Measurements from ENCODE around the gene TMEM235. TPM values are rescaled to one million over a fixed set of nuclear protein-coding genes. Genes with fewer than 3 reads are reported as not detected.
A peak's percentile ranks its signal among the peaks of the same experiment; 100 is the strongest.

TMEM235 gene
- total and polyA plus RNA-seq, 9 of the 15 experiments (the other 6 are each of a cell fraction or from before 2014, with no cell fraction given) = not detected

DNA sequence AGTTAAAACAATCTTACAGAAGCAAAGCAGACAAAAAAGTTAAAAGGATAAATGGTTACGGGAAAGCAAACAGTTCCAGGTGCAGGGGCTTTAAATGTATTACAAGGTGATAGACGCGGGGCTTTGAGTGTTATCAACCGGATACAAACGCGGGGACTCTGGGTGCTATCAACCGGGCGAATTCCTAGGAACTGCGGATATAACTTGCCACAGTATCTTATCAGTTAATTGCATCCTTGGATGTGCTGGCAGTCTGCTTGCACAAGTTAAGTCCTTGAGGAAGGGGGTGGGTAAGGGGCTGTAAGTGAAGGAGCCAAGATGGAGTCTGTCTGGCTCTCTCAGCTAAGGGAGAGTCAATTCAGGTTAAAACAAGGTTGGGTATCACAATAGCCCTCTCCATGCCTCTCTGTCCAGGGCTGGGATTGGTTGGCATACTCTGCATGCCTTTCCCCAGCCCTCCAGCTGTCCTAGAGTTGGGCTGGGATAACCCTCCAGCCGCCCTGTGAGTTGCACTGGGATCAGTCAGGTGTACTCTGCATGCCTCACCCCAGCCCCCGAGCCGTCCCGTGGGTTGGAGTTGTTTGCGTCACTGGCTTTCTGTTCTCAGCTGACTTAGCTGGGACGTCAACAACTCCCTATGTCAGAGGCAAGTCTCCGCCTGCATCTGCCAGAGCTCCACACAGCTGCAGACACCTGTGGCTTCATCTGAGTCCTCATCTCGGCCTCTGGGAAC is 40.9 kb downstream of the TMEM235 start (continued):
- TF ChIP-seq, protein P1, sequence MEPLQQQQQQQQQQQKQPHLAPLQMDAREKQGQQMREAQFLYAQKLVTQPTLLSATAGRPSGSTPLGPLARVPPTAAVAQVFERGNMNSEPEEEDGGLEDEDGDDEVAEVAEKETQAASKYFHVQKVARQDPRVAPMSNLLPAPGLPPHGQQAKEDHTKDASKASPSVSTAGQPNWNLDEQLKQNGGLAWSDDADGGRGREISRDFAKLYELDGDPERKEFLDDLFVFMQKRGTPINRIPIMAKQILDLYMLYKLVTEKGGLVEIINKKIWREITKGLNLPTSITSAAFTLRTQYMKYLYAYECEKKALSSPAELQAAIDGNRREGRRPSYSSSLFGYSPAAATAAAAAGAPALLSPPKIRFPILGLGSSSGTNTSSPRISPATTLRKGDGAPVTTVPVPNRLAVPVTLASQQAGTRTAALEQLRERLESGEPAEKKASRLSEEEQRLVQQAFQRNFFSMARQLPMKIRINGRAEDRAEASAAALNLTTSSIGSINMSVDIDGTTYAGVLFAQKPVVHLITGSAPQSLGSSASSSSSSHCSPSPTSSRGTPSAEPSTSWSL (CRISPR knock-in tag; IDR thresholded peaks at IDR 0.05; ENCODE audit: borderline replicate concordance) = peak; percentile 100
- TF ChIP-seq PHF20 (IDR thresholded peaks at IDR 0.05; ENCODE audit: partially characterized antibody) (peak; percentile 13), MXI1 (IDR thresholded peaks at IDR 0.05; ENCODE audit: low read depth, low read length) (no peak), TCFL5 (CRISPR knock-in tag; conservative IDR thresholded peaks at IDR 0.05) (peak; percentile 99), TEAD2 (tag; IDR thresholded peaks at IDR 0.05) (peak; percentile 96), OTX1 (CRISPR knock-in tag; IDR thresholded peaks at IDR 0.05) (peak; percentile 99), RBM34 (IDR thresholded peaks at IDR 0.05; ENCODE audit: borderline replicate concordance, insufficient read depth, low read length) (no peak), ZNF140 (CRISPR knock-in tag; IDR thresholded peaks at IDR 0.05) (peak; percentile 93), FOXK2 (conservative IDR thresholded peaks at IDR 0.05 in 1 of 2, IDR thresholded peaks at IDR 0.05 in 1 of 2; ENCODE audit: low read depth in 2 of 2) (peak; percentile 78 to 79), SMAD3 (CRISPR knock-in tag; conservative IDR thresholded peaks at IDR 0.05) (peak; percentile 100), ESRRA (IDR thresholded peaks at IDR 0.05; ENCODE audit: borderline replicate concordance, low read depth) (peak; percentile 66; the same call in 1 of the 2 replicates), SMAD2 (IDR thresholded peaks at IDR 0.05; ENCODE audit: low read depth, low read length) (no peak), EP300 (IDR thresholded peaks at IDR 0.05; ENCODE audit: low read length) (peak; percentile 94), NFRKB (IDR thresholded peaks at IDR 0.05; ENCODE audit: low read depth) (peak; percentile 88)
- TF ChIP-seq, protein P2, sequence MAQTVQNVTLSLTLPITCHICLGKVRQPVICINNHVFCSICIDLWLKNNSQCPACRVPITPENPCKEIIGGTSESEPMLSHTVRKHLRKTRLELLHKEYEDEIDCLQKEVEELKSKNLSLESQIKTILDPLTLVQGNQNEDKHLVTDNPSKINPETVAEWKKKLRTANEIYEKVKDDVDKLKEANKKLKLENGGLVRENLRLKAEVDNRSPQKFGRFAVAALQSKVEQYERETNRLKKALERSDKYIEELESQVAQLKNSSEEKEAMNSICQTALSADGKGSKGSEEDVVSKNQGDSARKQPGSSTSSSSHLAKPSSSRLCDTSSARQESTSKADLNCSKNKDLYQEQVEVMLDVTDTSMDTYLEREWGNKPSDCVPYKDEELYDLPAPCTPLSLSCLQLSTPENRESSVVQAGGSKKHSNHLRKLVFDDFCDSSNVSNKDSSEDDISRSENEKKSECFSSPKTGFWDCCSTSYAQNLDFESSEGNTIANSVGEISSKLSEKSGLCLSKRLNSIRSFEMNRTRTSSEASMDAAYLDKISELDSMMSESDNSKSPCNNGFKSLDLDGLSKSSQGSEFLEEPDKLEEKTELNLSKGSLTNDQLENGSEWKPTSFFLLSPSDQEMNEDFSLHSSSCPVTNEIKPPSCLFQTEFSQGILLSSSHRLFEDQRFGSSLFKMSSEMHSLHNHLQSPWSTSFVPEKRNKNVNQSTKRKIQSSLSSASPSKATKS (CRISPR knock-in tag; IDR thresholded peaks at IDR 0.05) = peak; percentile 99
- TF ChIP-seq, protein P3, sequence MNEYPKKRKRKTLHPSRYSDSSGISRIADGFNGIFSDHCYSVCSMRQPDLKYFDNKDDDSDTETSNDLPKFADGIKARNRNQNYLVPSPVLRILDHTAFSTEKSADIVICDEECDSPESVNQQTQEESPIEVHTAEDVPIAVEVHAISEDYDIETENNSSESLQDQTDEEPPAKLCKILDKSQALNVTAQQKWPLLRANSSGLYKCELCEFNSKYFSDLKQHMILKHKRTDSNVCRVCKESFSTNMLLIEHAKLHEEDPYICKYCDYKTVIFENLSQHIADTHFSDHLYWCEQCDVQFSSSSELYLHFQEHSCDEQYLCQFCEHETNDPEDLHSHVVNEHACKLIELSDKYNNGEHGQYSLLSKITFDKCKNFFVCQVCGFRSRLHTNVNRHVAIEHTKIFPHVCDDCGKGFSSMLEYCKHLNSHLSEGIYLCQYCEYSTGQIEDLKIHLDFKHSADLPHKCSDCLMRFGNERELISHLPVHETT (CRISPR knock-in tag; conservative IDR thresholded peaks at IDR 0.05 in 1 of 2, IDR thresholded peaks at IDR 0.05 in 1 of 2) = peak in 1 of 2 experiments; percentile 98; a peak in 2 of 4 replicates
